ENCODE data around the gene GAB4.

DNA sequence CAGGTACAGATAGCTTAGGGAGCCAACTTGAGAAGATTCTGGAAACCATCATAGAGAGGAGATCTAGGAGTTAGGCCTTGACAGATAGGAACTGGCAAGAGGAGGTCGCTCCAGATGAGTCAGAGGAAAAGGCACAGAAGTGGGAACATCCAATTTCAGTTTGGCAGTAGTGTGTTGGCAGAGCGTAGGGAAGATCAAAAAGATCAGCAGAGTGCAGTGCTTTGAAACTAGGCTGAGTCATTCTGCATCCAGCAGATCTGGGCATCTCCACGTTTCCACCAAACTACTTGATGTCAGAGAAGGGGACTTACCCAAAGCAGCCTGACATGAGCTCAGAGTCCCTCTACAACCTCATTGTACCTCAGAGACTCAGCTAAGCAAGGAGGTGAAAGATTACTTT is 58.5 kb downstream of the GAB4 start:
- TF ChIP-seq ZNF274 (IDR thresholded peaks at IDR 0.05; ENCODE audit: low read length) (no peak), ZNF274 (tag by site-specific recombination; IDR thresholded peaks at IDR 0.05; ENCODE audit: borderline replicate concordance) (no peak), CTCF (tag by site-specific recombination; IDR thresholded peaks at IDR 0.05) (no peak), ZBTB7A (tag by site-specific recombination; IDR thresholded peaks at IDR 0.05; ENCODE audit: low read depth) (no peak), GLIS2 (tag by site-specific recombination; IDR thresholded peaks at IDR 0.05) (no peak), ZNF37A (tag by site-specific recombination; IDR thresholded peaks at IDR 0.05) (no peak)
- TF ChIP-seq, protein P1, sequence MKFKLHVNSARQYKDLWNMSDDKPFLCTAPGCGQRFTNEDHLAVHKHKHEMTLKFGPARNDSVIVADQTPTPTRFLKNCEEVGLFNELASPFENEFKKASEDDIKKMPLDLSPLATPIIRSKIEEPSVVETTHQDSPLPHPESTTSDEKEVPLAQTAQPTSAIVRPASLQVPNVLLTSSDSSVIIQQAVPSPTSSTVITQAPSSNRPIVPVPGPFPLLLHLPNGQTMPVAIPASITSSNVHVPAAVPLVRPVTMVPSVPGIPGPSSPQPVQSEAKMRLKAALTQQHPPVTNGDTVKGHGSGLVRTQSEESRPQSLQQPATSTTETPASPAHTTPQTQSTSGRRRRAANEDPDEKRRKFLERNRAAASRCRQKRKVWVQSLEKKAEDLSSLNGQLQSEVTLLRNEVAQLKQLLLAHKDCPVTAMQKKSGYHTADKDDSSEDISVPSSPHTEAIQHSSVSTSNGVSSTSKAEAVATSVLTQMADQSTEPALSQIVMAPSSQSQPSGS (tag by site-specific recombination; IDR thresholded peaks at IDR 0.05; ENCODE audit: low read depth), result no peak
